Thyroid gland (tissue), 4 donors: ENCODE results near the gene ST6GALNAC2.

ENCODE experiments used
- CTCF ChIP-seq, 6 experiments: fragments of 200-600 bp in 3 of 6; fragments of 450-650 bp in 3 of 6; sonication (generic) in 3 of 6; IDR thresholded peaks; one replicate each; pipeline ENCODE4 v1.5.1; 2016 to 2019; ENCODE audit warnings: antibody characterized with exemption in 6 of 6, mild to moderate bottlenecking in 2 of 6, inconsistent platforms in 1 of 6, moderate library complexity in 1 of 6
- POLR2A ChIP-seq, 2 donors: fragments of 450-650 bp; IDR thresholded peaks; one replicate each; pipeline ENCODE4 v1.6.1; 2017; ENCODE audit warnings: antibody characterized with exemption in 2 of 2, mild to moderate bottlenecking in 2 of 2, moderate library complexity in 1 of 2

- TF ChIP-seq CTCF (IDR thresholded peaks at IDR 0.05), result no peak
- no peak for TF ChIP-seq POLR2A (IDR thresholded peaks at IDR 0.05)
Measured at GRCh38 chr17:76570877-76571471, 14.7 kb downstream of the ST6GALNAC2 start.
